ENCODE measurements around the gene NEDD4L. TPM values are rescaled to one million over a fixed set of nuclear protein-coding genes. Genes with fewer than 3 reads are reported as not detected.

Gene NEDD4L
- total and polyA plus RNA-seq, 10 of the 15 experiments (the other 5 are each of a cell fraction or from before 2014, with no cell fraction given): 7.4 to 24.0 (median 17.7) TPM

GRCh38 chr18:58225101-58225500, 181.1 kb downstream of the NEDD4L start:
- Histone ChIP-seq H3K4me3 (no peak overlapping the region), H3K36me3 (ENCODE audit: control insufficient read depth in 2 of 2, insufficient read depth in 2 of 2, low read length in 1 of 2) (no peaks in the 10 kb centered on the region), H3K4me2 (ENCODE audit: control insufficient read depth, insufficient read depth) (peak overlapping the region; percentile 22; the same call in 1 of the 2 replicates), H3K27me3 (replicated peaks in 1 of 2; ENCODE audit: control insufficient read depth in 2 of 2, insufficient read depth in 2 of 2, low read length in 1 of 2) (no peaks in the 10 kb centered on the region), H3K4me1 (ENCODE audit: control insufficient read depth, insufficient read depth, low read length) (peaks cover 13% of the 10 kb centered on the region), H3K79me2 (ENCODE audit: control insufficient read depth, insufficient read depth, low read length) (no peaks in the 10 kb centered on the region; the same call in 1 of the 2 replicates), H3K27ac (ENCODE audit: control insufficient read depth, insufficient read depth) (no peak overlapping the region), H2AFZ (ENCODE audit: control insufficient read depth, low read depth, low read length) (no peak overlapping the region; the same call in 1 of the 2 replicates), H4K20me1 (ENCODE audit: control insufficient read depth, insufficient read depth) (no peaks in the 10 kb centered on the region), H3K9me3 (replicated peaks; ENCODE audit: control insufficient read depth, insufficient read depth, low read length) (no peaks in the 10 kb centered on the region), H3K9ac (ENCODE audit: control insufficient read depth, insufficient read depth, low read length) (no peak overlapping the region)
- DNase-seq (ENCODE audit: low read depth, low spot score) (peak; percentile 71), ATAC-seq (peak; percentile 90), FAIRE-seq (no peak)
- ChIA-PET SMC1A (ENCODE audit: uncharacterized antibody, unreplicated experiment) (interaction anchor here (0.6 to 11.7 kb wide), 24 partner anchors 8 to 539 kb away, joined by 3 to 114 read pairs (median 4); no protein-coding TSS in a partner anchor), CTCF (interaction anchor here (0.9 to 2.2 kb wide), 13 partner anchors 16 to 97 kb away, joined by 3 to 12 read pairs (median 4); no protein-coding TSS in a partner anchor), POLR2A (interaction anchor here (0.6 to 7.5 kb wide), 18 partner anchors 8 to 434 kb away, joined by 3 to 46 read pairs (median 3); no protein-coding TSS in a partner anchor), RAD21 (ENCODE audit: unreplicated experiment) (interaction anchor here (0.6 to 6.5 kb wide), 24 partner anchors 8 to 390 kb away, joined by 3 to 70 read pairs (median 4); partner anchors contain the start of gene NEDD4L)
- no TSS peak for BruUV-seq (replicated peaks)
- intact Hi-C loops (cut with micrococcal nuclease; ENCODE audit: unreplicated experiment) (loop anchor here (2.0 kb wide), 1 partner anchor 14 kb away; no protein-coding TSS in a partner anchor), in situ Hi-C loops (cut with MboI) (no loop called here)
- WGBS (ENCODE audit: insufficient coverage, insufficient replicate concordance, low lambda C conversion rate, missing lambda C conversion rate): 2% methylated on average over 6 of the region's 6 CpGs
- TF ChIP-seq YBX1 (IDR thresholded peaks at IDR 0.05) (no peak), KAT2A (conservative IDR thresholded peaks at IDR 0.05; ENCODE audit: control insufficient read depth, low read depth, low read length) (no peak), KDM1A (IDR thresholded peaks at IDR 0.05; ENCODE audit: borderline replicate concordance) (no peak), ATF2 (IDR thresholded peaks at IDR 0.05; ENCODE audit: low read length) (0 out of 2 replicates have a peak, but pooled peaks have one; percentile 36), CBX5 (IDR thresholded peaks at IDR 0.05; ENCODE audit: low read depth) (no peak), CBX3 (IDR thresholded peaks at IDR 0.05; ENCODE audit: borderline replicate concordance, low read depth) (no peak), TCF3 (IDR thresholded peaks at IDR 0.05; ENCODE audit: borderline replicate concordance, insufficient read depth, low read depth, low read length) (no peak), JUNB (IDR thresholded peaks at IDR 0.05) (peak; percentile 79), DPF2 (IDR thresholded peaks at IDR 0.05) (peak; percentile 51; the same call in 1 of the 2 replicates), PML (IDR thresholded peaks at IDR 0.05; ENCODE audit: low read length) (peak; percentile 53; the same call in 1 of the 2 replicates), CHD1 (IDR thresholded peaks at IDR 0.05; ENCODE audit: low read depth, low read length) (no peak), HDAC6 (IDR thresholded peaks at IDR 0.05; ENCODE audit: unreplicated experiment) (no peak), RAD21 (IDR thresholded peaks at IDR 0.05; ENCODE audit: insufficient read depth, low read depth, low read length) (no peak), TAF1 (IDR thresholded peaks at IDR 0.05; ENCODE audit: borderline replicate concordance, low read depth, low read length) (no peak), CHD2 (IDR thresholded peaks at IDR 0.05; ENCODE audit: borderline replicate concordance, low read depth, low read length) (peak; percentile 52; the same call in 1 of the 2 replicates), NR2C1 (IDR thresholded peaks at IDR 0.05) (no peak), RFX5 (IDR thresholded peaks at IDR 0.05; ENCODE audit: low read depth, low read length) (no peak), CEBPB (IDR thresholded peaks at IDR 0.05; ENCODE audit: borderline replicate concordance in 1 of 2, low read depth in 2 of 2, low read length in 2 of 2) (peak in 1 of 2 experiments; percentile 53; a peak in 1 of 4 replicates), ZBED1 (IDR thresholded peaks at IDR 0.05; ENCODE audit: borderline replicate concordance) (peak; percentile 76), ZNF592 (IDR thresholded peaks at IDR 0.05) (no peak), WRNIP1 (IDR thresholded peaks at IDR 0.05; ENCODE audit: borderline replicate concordance, low read depth, low read length) (no peak)
